Gastrocnemius medialis (tissue), 4 donors: ENCODE data around the gene AMPD1. TPM values are rescaled to one million over a fixed set of nuclear protein-coding genes. Genes with fewer than 3 reads are reported as not detected.

Experiments
- ATAC-seq, 2 donors: fragments of 150-250 bp; one replicate each; pipeline ENCODE4 v1.9.1; 2016
- DNase-seq, 2 donors: peaks; one replicate each; pipeline ENCODE4 v3.0.0-alpha.2; 2019
- H3K27ac ChIP-seq, 4 donors: fragments of 200-600 bp; sonication (generic); 1 replicate in 1 of 4; 2 replicates in 3 of 4; pipeline ENCODE4 v1.5.1; 2016 to 2018; ENCODE audit warnings: mild to moderate bottlenecking in 2 of 4, moderate library complexity in 1 of 4
- H3K27me3 ChIP-seq, 3 donors: fragments of 200-600 bp; sonication (generic) in 2 of 3; 1 replicate in 1 of 3; 2 replicates in 2 of 3; pipeline versions ENCODE4 v1.5.1 to v1.6.0; 2016 to 2019; ENCODE audit warnings: mild to moderate bottlenecking in 1 of 3, moderate library complexity in 1 of 3
- H3K36me3 ChIP-seq, 2 donors: fragments of 200-600 bp; sonication (generic) in 1 of 2; one replicate each; pipeline ENCODE4 v1.5.1; 2017 to 2018
- H3K4me1 ChIP-seq, 2 donors: fragments of 200-600 bp; sonication (generic) in 1 of 2; one replicate each; pipeline ENCODE4 v1.5.1; 2016 to 2017; ENCODE audit warnings: mild to moderate bottlenecking in 2 of 2
- H3K4me3 ChIP-seq, 4 donors: fragments of 200-600 bp; sonication (generic) in 3 of 4; 1 replicate in 1 of 4; 2 replicates in 3 of 4; pipeline ENCODE4 v1.5.1; 2016 to 2019; ENCODE audit warnings: mild to moderate bottlenecking in 2 of 4
- H3K9me3 ChIP-seq, 3 donors: fragments of 200-600 bp; sonication (generic) in 2 of 3; 1 replicate in 1 of 3; 2 replicates in 2 of 3; pipeline ENCODE4 v1.5.1; 2016 to 2019
- CTCF ChIP-seq, 5 experiments: fragments of 450-650 bp in 3 of 5; fragments of 200-600 bp in 2 of 5; sonication (generic) in 2 of 5; IDR thresholded peaks in 4 of 5; conservative IDR thresholded peaks in 1 of 5; 1 replicate in 4 of 5; 2 replicates in 1 of 5; pipeline ENCODE4 v1.5.1; 2016 to 2019; ENCODE audit warnings: antibody characterized with exemption in 5 of 5, mild to moderate bottlenecking in 3 of 5, moderate library complexity in 3 of 5
- POLR2A ChIP-seq, 2 donors: fragments of 450-650 bp; IDR thresholded peaks; one replicate each; pipeline ENCODE4 v1.6.1; 2017; ENCODE audit warnings: antibody characterized with exemption in 2 of 2, mild to moderate bottlenecking in 2 of 2, moderate library complexity in 2 of 2
- in situ Hi-C, 4 donors: fragments of 200-750 bp; cut with MboI; loops; one replicate each; pipeline versions ENCODE4 v1.15.0 to v1.8.0; 2017; ENCODE audit warnings: low sequenced_read_pairs in 4 of 4
- intact Hi-C: fragments of 100-400 bp; cut with DNase I; formaldehyde crosslinking; loops from one replicate; pipeline ENCODE4 v1.15.1; 2023; ENCODE audit warnings: low total_unique reads
- total RNA-seq, 4 donors: library from RNA; depleted of rRNA; stranded (reverse); fragments of >200 nt; gene quantifications; one replicate each; pipeline versions ENCODE4 v1.1.0 to v1.2.3, GENCODE V29; 2016

Gene AMPD1
- total RNA-seq, 4 donors from 2014 or later = 43.5 to 93.4 (median 68.1) TPM

GRCh38 chr1:114700036-114700600 is 4.8 kb upstream of the AMPD1 start:
- Histone ChIP-seq H3K27me3 (no peaks in the 10 kb centered on the region), H3K27ac (peak overlapping the region; percentile 81 to 90 (median 85)), H3K4me3 (no peak overlapping the region), H3K36me3 (no peaks in the 10 kb centered on the region), H3K9me3 (no peaks in the 10 kb centered on the region), H3K4me1 (peaks cover 42 to 52% of the 10 kb centered on the region in 2 donors)
- intact Hi-C loops (no loop called here), in situ Hi-C loops (no loop called here)
- ATAC-seq (no peak), DNase-seq (no peak)
- TF ChIP-seq CTCF (IDR thresholded peaks at IDR 0.05 in 4 of 5, conservative IDR thresholded peaks at IDR 0.05 in 1 of 5) (no peak), POLR2A (IDR thresholded peaks at IDR 0.05) (no peak)

- TF ChIP-seq POLR2A (IDR thresholded peaks at IDR 0.05) (no peak), CTCF (IDR thresholded peaks at IDR 0.05 in 4 of 5, conservative IDR thresholded peaks at IDR 0.05 in 1 of 5) (no peak)
- in situ Hi-C loops (loop anchor here in 1 of 4 donors (10.0 kb wide), 1 partner anchor 48 kb away; no protein-coding TSS in a partner anchor), intact Hi-C loops (loop anchor here (10.0 kb wide), 1 partner anchor 1678 kb away; the partner anchor contains the start of gene ATP1A1)
- Histone ChIP-seq H3K4me1 (peaks cover 24 to 29% of the 10 kb centered on the region in 2 donors), H3K9me3 (no peaks in the 10 kb centered on the region), H3K4me3 (no peak overlapping the region), H3K36me3 (no peaks in the 10 kb centered on the region), H3K27ac (peak overlapping the region in 3 of 4 donors; percentile 88 to 93 (median 89)), H3K27me3 (no peaks in the 10 kb centered on the region)
- ATAC-seq (no peak), DNase-seq (no peak)
Observed at GRCh38 chr1:114696810-114697209, 1.5 kb upstream of the AMPD1 start.

- Histone ChIP-seq H3K4me1 (peaks cover 26 to 31% of the 10 kb centered on the region in 2 donors), H3K4me3 (peak overlapping the region; percentile 24 to 60 (median 42)), H3K36me3 (no peaks in the 10 kb centered on the region), H3K27me3 (no peaks in the 10 kb centered on the region), H3K27ac (peak overlapping the region; percentile 88 to 98 (median 91)), H3K9me3 (no peaks in the 10 kb centered on the region)
- in situ Hi-C loops (loop anchor here in 1 of 4 donors (10.0 kb wide), 1 partner anchor 50 kb away; no protein-coding TSS in a partner anchor), intact Hi-C loops (loop anchor here (10.0 kb wide), 1 partner anchor 1680 kb away; the partner anchor contains the start of gene ATP1A1)
- DNase-seq (no peak), ATAC-seq (peak; percentile 47 to 53)
- TF ChIP-seq POLR2A (IDR thresholded peaks at IDR 0.05) (peak in 1 of 2 donors; percentile 26), CTCF (IDR thresholded peaks at IDR 0.05 in 4 of 5, conservative IDR thresholded peaks at IDR 0.05 in 1 of 5) (no peak)
Observed at GRCh38 chr1:114694540-114695310, 621 bp downstream of the AMPD1 start.

- Histone ChIP-seq H3K27ac (peak overlapping the region; percentile 88 to 98 (median 91)), H3K4me3 (peak overlapping the region; percentile 24 to 60 (median 42)), H3K36me3 (peaks cover 0 to 2% of the 10 kb centered on the region in 2 donors), H3K4me1 (peaks cover 41 to 43% of the 10 kb centered on the region in 2 donors), H3K27me3 (no peaks in the 10 kb centered on the region), H3K9me3 (no peaks in the 10 kb centered on the region)
- intact Hi-C loops = loop anchor here (10.0 kb wide), 1 partner anchor 1682 kb away; the partner anchor contains the start of gene ATP1A1
- TF ChIP-seq POLR2A (IDR thresholded peaks at IDR 0.05) = no peak
- TF ChIP-seq CTCF (IDR thresholded peaks at IDR 0.05 in 4 of 5, conservative IDR thresholded peaks at IDR 0.05 in 1 of 5) = no peak
- ATAC-seq (no peak), DNase-seq (no peak)
- in situ Hi-C loops = loop anchor here in 1 of 4 donors (10.0 kb wide), 1 partner anchor 52 kb away; no protein-coding TSS in a partner anchor
Observed at GRCh38 chr1:114692947-114693346, 2.4 kb downstream of the AMPD1 start.
